ENCODE measurements around the gene KCTD20. TPM values are rescaled to one million over a fixed set of nuclear protein-coding genes. Genes with fewer than 3 reads are reported as not detected.

Gene KCTD20
- total and polyA plus RNA-seq, 9 of the 15 experiments (the other 6 are each of a cell fraction or from before 2014, with no cell fraction given) = 28.9 to 160 (median 70.6) TPM

- TF ChIP-seq E2F5 (CRISPR knock-in tag; IDR thresholded peaks at IDR 0.05) (0 out of 2 replicates have a peak, but pooled peaks have one; percentile 57), COPS2 (conservative IDR thresholded peaks at IDR 0.05) (no peak), XRCC4 (IDR thresholded peaks at IDR 0.05; ENCODE audit: extremely low read depth, insufficient read depth, insufficient read length) (no peak), STAT5A (IDR thresholded peaks at IDR 0.05; ENCODE audit: borderline replicate concordance, low read length) (no peak), ZNF280B (CRISPR knock-in tag; IDR thresholded peaks at IDR 0.05) (no peak), CTBP1 (IDR thresholded peaks at IDR 0.05; ENCODE audit: borderline replicate concordance) (peak; percentile 99), MTA3 (IDR thresholded peaks at IDR 0.05; ENCODE audit: borderline replicate concordance) (peak; percentile 87; the same call in 1 of the 2 replicates), ZNF449 (CRISPR knock-in tag; IDR thresholded peaks at IDR 0.05) (no peak), MLX (CRISPR knock-in tag; conservative IDR thresholded peaks at IDR 0.05) (no peak), PHF8 (IDR thresholded peaks at IDR 0.05; ENCODE audit: borderline replicate concordance, low read length) (peak; percentile 88), BDP1 (IDR thresholded peaks at IDR 0.05; ENCODE audit: insufficient read depth, insufficient read length) (no peak), RBM25 (IDR thresholded peaks at IDR 0.05; ENCODE audit: low read depth, low read length, severe bottlenecking) (peak; percentile 98), UBTF (IDR thresholded peaks at IDR 0.05; ENCODE audit: borderline replicate concordance in 1 of 2, low read depth in 2 of 2, low read length in 2 of 2) (0 out of 4 replicates have a peak, but pooled peaks have one; percentile 21 to 52), ZNF592 (IDR thresholded peaks at IDR 0.05) (peak; percentile 78), CBFA2T2 (conservative IDR thresholded peaks at IDR 0.05) (peak; percentile 90)
Observed at GRCh38 chr6:36423101-36423824, 19.5 kb upstream of the KCTD20 start (continued).
